GM21360 (cell line): Measurements from ENCODE around the gene OR6B2.
A peak's percentile ranks its signal among the peaks of the same experiment; 100 is the strongest.

Source experiments
- ATAC-seq: cut with Tn5 transposase; IDR thresholded peaks from one replicate; pipeline ENCODE4 v1.9.1; 2021; ENCODE audit warnings: mild to moderate bottlenecking, moderate library complexity; ENCODE audit not compliant: unreplicated experiment

The OR6B2 gene

GRCh38 chr2:240042740-240043139 is 12.5 kb upstream of the OR6B2 start:
- ATAC-seq, result no peak

GRCh38 chr2:240041363-240041762 is 11.1 kb upstream of the OR6B2 start:
- ATAC-seq, result no peak

- ATAC-seq, result no peak
These were observed 7.1 kb upstream of the OR6B2 start for GRCh38 chr2:240037358-240037757.

GRCh38 chr2:240033330-240033678 is 3.1 kb upstream of the OR6B2 start:
- no peak for ATAC-seq

GRCh38 chr2:240032406-240033329 is 2.4 kb upstream of the OR6B2 start:
- no peak for ATAC-seq

- ATAC-seq, result peak; percentile 19
These were observed 5.5 kb downstream of the OR6B2 start for GRCh38 chr2:240024766-240025165.

- ATAC-seq, result no peak
These were observed 6.4 kb downstream of the OR6B2 start for GRCh38 chr2:240023792-240024191.

- no peak for ATAC-seq
These were observed 8.6 kb downstream of the OR6B2 start for GRCh38 chr2:240021488-240022104.

- ATAC-seq, result no peak
These were observed 12.0 kb downstream of the OR6B2 start for GRCh38 chr2:240018071-240018750.

GRCh38 chr2:240014327-240014726 is 15.9 kb downstream of the OR6B2 start:
- no peak for ATAC-seq

- ATAC-seq, result no peak
These were observed 16.9 kb downstream of the OR6B2 start for GRCh38 chr2:240013343-240013742.

GRCh38 chr2:240002983-240003382 is 27.2 kb downstream of the OR6B2 start:
- no peak for ATAC-seq

GRCh38 chr2:240000671-240001070 is 29.6 kb downstream of the OR6B2 start:
- no peak for ATAC-seq

- ATAC-seq, result no peak
These were observed 32.4 kb downstream of the OR6B2 start for GRCh38 chr2:239997686-239998409.

- ATAC-seq, result no peak
These were observed 36.1 kb downstream of the OR6B2 start for GRCh38 chr2:239994086-239994485.

GRCh38 chr2:239993291-239993690 is 36.9 kb downstream of the OR6B2 start:
- no peak for ATAC-seq

- ATAC-seq, result no peak
These were observed 38.4 kb downstream of the OR6B2 start for GRCh38 chr2:239991689-239992314.

GRCh38 chr2:239990966-239991365 is 39.3 kb downstream of the OR6B2 start:
- no peak for ATAC-seq

- ATAC-seq, result no peak
These were observed 44.9 kb downstream of the OR6B2 start for GRCh38 chr2:239985356-239985755.

GRCh38 chr2:239984421-239985194 is 45.6 kb downstream of the OR6B2 start:
- ATAC-seq, result no peak
